PFSK-1 (cell line): Measurements from ENCODE around the gene ITGA1.

ENCODE experiments used
- POLR2AphosphoS5 ChIP-seq: IDR thresholded peaks from 2 replicates; pipeline ENCODE4 v1.6.1; 2012; ENCODE audit warnings: low read depth, mild to moderate bottlenecking, control low read depth, low read length, moderate library complexity
- TF ChIP-seq, protein P1 (sequence below), 2 experiments: IDR thresholded peaks; 2 replicates each; pipeline versions ENCODE4 v1.6.1 to v1.8.0; 2011 to 2012; ENCODE audit warnings: low read depth in 2 of 2, low read length in 2 of 2, control low read depth in 1 of 2, inconsistent platforms in 1 of 2, mild to moderate bottlenecking in 1 of 2, moderate library complexity in 1 of 2; ENCODE audit not compliant: insufficient read depth in 1 of 2

DNA sequence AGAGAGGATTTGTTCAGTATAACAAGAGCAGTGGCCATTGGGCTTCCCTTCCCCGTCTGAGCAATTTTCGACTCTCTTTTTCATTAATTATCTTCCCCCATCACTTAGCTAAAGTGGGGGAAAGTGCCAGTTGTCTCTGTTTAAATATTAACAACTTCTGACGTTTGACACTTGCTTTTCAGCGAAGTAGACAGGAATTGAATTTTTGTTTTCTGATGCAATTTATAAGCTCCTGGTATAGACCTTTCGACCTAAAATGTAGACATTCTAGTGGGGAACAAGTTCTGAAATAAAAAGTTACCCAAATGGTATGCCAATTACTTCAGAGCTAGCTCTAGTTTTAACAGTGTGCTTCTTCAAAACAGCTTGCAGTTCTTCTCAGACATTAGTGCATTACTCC, 100.6 kb downstream of the ITGA1 start:
- TF ChIP-seq POLR2AphosphoS5: no peak
- TF ChIP-seq, protein P1, sequence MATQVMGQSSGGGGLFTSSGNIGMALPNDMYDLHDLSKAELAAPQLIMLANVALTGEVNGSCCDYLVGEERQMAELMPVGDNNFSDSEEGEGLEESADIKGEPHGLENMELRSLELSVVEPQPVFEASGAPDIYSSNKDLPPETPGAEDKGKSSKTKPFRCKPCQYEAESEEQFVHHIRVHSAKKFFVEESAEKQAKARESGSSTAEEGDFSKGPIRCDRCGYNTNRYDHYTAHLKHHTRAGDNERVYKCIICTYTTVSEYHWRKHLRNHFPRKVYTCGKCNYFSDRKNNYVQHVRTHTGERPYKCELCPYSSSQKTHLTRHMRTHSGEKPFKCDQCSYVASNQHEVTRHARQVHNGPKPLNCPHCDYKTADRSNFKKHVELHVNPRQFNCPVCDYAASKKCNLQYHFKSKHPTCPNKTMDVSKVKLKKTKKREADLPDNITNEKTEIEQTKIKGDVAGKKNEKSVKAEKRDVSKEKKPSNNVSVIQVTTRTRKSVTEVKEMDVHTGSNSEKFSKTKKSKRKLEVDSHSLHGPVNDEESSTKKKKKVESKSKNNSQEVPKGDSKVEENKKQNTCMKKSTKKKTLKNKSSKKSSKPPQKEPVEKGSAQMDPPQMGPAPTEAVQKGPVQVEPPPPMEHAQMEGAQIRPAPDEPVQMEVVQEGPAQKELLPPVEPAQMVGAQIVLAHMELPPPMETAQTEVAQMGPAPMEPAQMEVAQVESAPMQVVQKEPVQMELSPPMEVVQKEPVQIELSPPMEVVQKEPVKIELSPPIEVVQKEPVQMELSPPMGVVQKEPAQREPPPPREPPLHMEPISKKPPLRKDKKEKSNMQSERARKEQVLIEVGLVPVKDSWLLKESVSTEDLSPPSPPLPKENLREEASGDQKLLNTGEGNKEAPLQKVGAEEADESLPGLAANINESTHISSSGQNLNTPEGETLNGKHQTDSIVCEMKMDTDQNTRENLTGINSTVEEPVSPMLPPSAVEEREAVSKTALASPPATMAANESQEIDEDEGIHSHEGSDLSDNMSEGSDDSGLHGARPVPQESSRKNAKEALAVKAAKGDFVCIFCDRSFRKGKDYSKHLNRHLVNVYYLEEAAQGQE (IDR thresholded peaks at IDR 0.05; ENCODE audit: insufficient read depth in 1 of 2, low read depth in 2 of 2, low read length in 2 of 2): no peak
